Loucy (cell line): ENCODE results near the gene ANGPTL2.

Experiments used
- H2AFZ ChIP-seq: fragments of 200-600 bp; sonication (generic); 2 replicates; pipeline ENCODE4 v1.6.0; 2016; ENCODE audit warnings: antibody characterized with exemption, mild to moderate bottlenecking, low read length, moderate library complexity
- H3F3A ChIP-seq: fragments of 200-600 bp; 2 replicates; pipeline ENCODE4 v1.6.0; 2016; ENCODE audit warnings: antibody characterized with exemption, low read depth, mild to moderate bottlenecking
- H3K27me3 ChIP-seq: fragments of 200-600 bp; sonication (generic); 2 replicates; pipeline ENCODE4 v1.6.1; 2014; ENCODE audit warnings: low read length, mild to moderate bottlenecking; ENCODE audit not compliant: insufficient read depth, poor library complexity, severe bottlenecking
- H3K36me3 ChIP-seq: fragments of 200-600 bp; sonication (generic); 2 replicates; pipeline ENCODE4 v1.6.1; 2016; ENCODE audit warnings: low read length; ENCODE audit not compliant: insufficient read depth
- H3K4me1 ChIP-seq: fragments of 200-600 bp; sonication (generic); 2 replicates; pipeline ENCODE4 v1.5.1; 2014; ENCODE audit warnings: low read length, mild to moderate bottlenecking; ENCODE audit not compliant: insufficient read depth, poor library complexity, severe bottlenecking
- H3K4me2 ChIP-seq: fragments of 200-600 bp; sonication (generic); 2 replicates; pipeline ENCODE4 v1.6.0; 2014; ENCODE audit warnings: antibody characterized with exemption, low read length, low read depth, mild to moderate bottlenecking; ENCODE audit not compliant: poor library complexity, severe bottlenecking
- H3K4me3 ChIP-seq: fragments of 200-600 bp; sonication (generic); 2 replicates; pipeline ENCODE4 v1.5.1; 2014; ENCODE audit warnings: low read length, mild to moderate bottlenecking, mixed read lengths; ENCODE audit not compliant: poor library complexity, severe bottlenecking
- H3K79me2 ChIP-seq: fragments of 200-600 bp; sonication (generic); 2 replicates; pipeline ENCODE4 v1.6.1; 2014; ENCODE audit warnings: low read length; ENCODE audit not compliant: insufficient read depth
- H3K9ac ChIP-seq: fragments of 200-600 bp; sonication (generic); 2 replicates; pipeline ENCODE4 v1.6.0; 2014; ENCODE audit warnings: mild to moderate bottlenecking, low read depth, low read length, moderate library complexity; ENCODE audit not compliant: poor library complexity, severe bottlenecking
- H3K9me2 ChIP-seq: fragments of 200-600 bp; sonication (generic); replicated peaks from 2 replicates; pipeline ENCODE4 v1.6.1; 2016; ENCODE audit warnings: low read depth, low read length, mixed read lengths
- H3K9me3 ChIP-seq: fragments of 200-600 bp; sonication (generic); 2 replicates; pipeline ENCODE4 v1.6.1; 2014; ENCODE audit warnings: mild to moderate bottlenecking, antibody characterized with exemption, low read length, low read depth; ENCODE audit not compliant: insufficient read depth
- H4K20me1 ChIP-seq: fragments of 200-600 bp; sonication (generic); 2 replicates; pipeline ENCODE4 v1.6.0; 2014; ENCODE audit warnings: antibody characterized with exemption, low read length, mild to moderate bottlenecking; ENCODE audit not compliant: insufficient read depth, poor library complexity, severe bottlenecking
- EZH2phosphoT487 ChIP-seq: fragments of 200-600 bp; IDR thresholded peaks from 2 replicates; pipeline ENCODE4 v1.6.1; 2018; ENCODE audit warnings: antibody characterized with exemption, mild to moderate bottlenecking, moderate library complexity, borderline replicate concordance
- TF ChIP-seq, protein P1 (sequence below): fragments of 200-600 bp; sonication (generic); conservative IDR thresholded peaks from 2 replicates; pipeline ENCODE4 v1.5.1; 2014; ENCODE audit warnings: mild to moderate bottlenecking, antibody characterized with exemption, low read length

The ANGPTL2 gene

DNA sequence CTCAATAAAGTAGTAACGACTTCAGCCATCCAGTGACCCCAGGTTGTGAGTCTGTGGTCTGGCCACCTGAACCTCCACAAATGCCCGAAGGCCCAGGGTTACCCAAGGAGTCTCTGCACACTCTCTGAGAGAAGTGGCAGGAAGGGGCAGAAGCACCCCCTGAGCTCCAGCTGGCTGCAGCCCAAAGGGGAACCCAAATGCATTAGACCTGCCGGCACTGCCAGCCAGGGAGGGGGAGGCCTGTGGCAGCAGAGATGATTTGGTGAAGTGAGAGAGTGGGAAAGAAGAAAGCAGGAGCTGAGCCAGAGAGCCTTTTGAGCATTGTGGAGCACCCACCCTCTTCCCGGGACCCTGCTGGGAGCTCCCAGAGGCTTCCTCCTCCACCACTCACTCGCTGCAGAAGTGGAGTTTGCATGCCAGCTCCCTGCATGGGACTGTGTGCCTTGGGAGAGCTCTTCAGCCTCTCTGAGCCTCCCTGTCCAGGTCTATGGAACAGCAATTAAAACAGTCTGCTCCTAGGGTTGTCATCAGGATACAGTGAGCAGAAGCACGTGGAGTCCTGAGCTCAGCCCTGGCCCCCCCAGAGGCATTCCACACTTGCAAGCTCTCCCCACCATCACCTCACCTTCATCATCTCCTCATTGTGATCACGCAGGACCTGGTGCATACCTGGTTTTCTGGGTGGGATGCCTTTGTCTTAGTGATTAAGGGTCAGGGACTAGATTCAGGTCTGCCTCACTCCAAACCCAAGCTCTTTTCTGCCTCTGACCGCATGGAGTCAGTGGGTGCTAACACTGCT is 13.8 kb upstream of the ANGPTL2 start:
- Histone ChIP-seq H3K79me2 (no peaks in the 10 kb centered on the region), H3K36me3 (no peaks in the 10 kb centered on the region), H3K9me3 (no peaks in the 10 kb centered on the region), H3K9ac (no peak overlapping the region), H4K20me1 (no peaks in the 10 kb centered on the region), H3K4me3 (no peak overlapping the region), H3K4me1 (no peaks in the 10 kb centered on the region), H3F3A (no peaks in the 10 kb centered on the region), H3K27me3 (no peaks in the 10 kb centered on the region), H3K9me2 (no peaks in the 10 kb centered on the region), H3K4me2 (no peak overlapping the region), H2AFZ (no peak overlapping the region)
- TF ChIP-seq, protein P1, sequence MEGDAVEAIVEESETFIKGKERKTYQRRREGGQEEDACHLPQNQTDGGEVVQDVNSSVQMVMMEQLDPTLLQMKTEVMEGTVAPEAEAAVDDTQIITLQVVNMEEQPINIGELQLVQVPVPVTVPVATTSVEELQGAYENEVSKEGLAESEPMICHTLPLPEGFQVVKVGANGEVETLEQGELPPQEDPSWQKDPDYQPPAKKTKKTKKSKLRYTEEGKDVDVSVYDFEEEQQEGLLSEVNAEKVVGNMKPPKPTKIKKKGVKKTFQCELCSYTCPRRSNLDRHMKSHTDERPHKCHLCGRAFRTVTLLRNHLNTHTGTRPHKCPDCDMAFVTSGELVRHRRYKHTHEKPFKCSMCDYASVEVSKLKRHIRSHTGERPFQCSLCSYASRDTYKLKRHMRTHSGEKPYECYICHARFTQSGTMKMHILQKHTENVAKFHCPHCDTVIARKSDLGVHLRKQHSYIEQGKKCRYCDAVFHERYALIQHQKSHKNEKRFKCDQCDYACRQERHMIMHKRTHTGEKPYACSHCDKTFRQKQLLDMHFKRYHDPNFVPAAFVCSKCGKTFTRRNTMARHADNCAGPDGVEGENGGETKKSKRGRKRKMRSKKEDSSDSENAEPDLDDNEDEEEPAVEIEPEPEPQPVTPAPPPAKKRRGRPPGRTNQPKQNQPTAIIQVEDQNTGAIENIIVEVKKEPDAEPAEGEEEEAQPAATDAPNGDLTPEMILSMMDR = no peak

DNA sequence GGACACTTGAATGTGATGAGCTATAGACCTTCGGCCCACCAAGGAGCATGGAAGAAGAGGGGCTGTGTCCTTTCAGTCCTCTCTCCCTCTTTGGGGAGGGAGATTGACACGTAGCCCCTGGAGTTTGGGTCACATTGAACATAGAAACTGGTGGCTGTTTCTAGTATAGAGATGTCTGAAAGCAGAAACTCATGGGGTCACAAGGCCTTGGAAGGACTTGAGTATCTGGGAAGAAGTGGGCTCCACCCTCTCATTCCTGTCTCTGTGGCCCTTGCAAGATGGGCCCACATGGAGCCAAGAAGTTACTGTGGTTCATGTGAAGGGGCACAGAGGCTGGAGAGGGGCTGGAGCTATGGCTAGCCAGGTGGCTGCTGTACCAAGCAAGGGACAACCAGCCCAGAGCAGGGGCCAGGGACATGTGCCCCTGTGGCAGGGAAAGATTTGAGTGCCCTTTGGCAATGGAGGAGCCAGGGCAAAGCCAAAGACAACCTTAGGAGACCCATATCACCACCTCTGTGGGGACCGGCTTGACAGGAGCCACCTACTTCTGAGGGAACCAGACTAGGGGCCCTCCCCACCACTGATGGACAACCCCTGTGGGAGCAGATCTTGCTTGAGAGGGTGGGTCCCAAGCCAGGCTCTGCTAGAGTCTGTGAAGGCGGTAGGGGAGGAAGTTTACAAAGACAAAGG is 12.8 kb upstream of the ANGPTL2 start:
- Histone ChIP-seq H3K4me3 (no peak overlapping the region), H3K36me3 (no peaks in the 10 kb centered on the region), H3K79me2 (no peaks in the 10 kb centered on the region), H3K9me3 (no peaks in the 10 kb centered on the region), H3K4me1 (no peaks in the 10 kb centered on the region), H3K9ac (no peak overlapping the region), H3F3A (no peaks in the 10 kb centered on the region), H2AFZ (no peak overlapping the region), H3K9me2 (no peaks in the 10 kb centered on the region), H3K4me2 (no peak overlapping the region), H4K20me1 (no peaks in the 10 kb centered on the region), H3K27me3 (no peaks in the 10 kb centered on the region)
- TF ChIP-seq, protein P1 = no peak
- no peak for TF ChIP-seq EZH2phosphoT487

DNA sequence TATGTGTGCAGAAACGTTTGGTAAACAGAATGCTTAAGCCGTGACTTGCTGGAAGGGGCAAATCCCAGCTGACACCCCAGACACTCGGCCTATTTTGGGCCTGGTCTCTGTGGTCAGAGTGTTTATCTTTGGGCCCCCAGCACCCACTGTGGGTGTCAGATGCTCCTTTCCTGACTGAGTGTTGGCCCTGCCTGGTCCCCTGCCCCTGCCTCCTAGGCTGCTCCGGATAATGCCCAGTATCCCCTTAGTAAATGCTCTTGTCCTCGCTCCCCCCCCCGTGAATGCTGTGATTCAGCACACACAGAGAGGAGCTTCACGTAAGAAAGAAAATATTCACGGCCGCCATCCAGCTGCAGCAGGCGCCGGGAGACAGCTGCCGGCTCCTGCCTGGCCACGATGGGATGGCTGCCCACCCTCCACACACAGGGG is 11.3 kb upstream of the ANGPTL2 start:
- Histone ChIP-seq H3K4me1 (no peaks in the 10 kb centered on the region), H3K79me2 (no peaks in the 10 kb centered on the region), H3K4me2 (no peak overlapping the region), H4K20me1 (no peaks in the 10 kb centered on the region), H3K9me2 (no peaks in the 10 kb centered on the region), H3F3A (no peaks in the 10 kb centered on the region), H3K4me3 (no peak overlapping the region), H3K9ac (no peak overlapping the region), H3K9me3 (no peaks in the 10 kb centered on the region), H3K27me3 (no peaks in the 10 kb centered on the region), H3K36me3 (no peaks in the 10 kb centered on the region), H2AFZ (no peak overlapping the region)
- TF ChIP-seq, protein P1 = no peak
- TF ChIP-seq EZH2phosphoT487 = no peak
